ENCODE data around the gene MRPL49.

Gene MRPL49

GRCh38 chr11:65112546-65113360 is 9.4 kb upstream of the MRPL49 start:
- peak overlapping the region; percentile 24 to 69 (median 55); a peak in 20 of 22 replicates for H3K27ac ChIP-seq
- H3K36me3 ChIP-seq = peaks cover 22 to 43% (median 37%) of the 10 kb centered on the region in 11 experiments; a peak in 21 of 22 replicates
- peak overlapping the region; percentile 57 to 76 (median 66) for H3K4me3 ChIP-seq

GRCh38 chr11:65113361-65113756 is 8.8 kb upstream of the MRPL49 start:
- H3K9me3 ChIP-seq (replicated peaks in 1 of 11) = no peaks in the 10 kb centered on the region
- peaks cover 0 to 66% (median 42%) of the 10 kb centered on the region in 11 experiments; a peak in 20 of 22 replicates for H4K20me1 ChIP-seq
- peak overlapping the region; percentile 57 to 76 (median 66); a peak in 18 of 20 replicates for H3K4me3 ChIP-seq
- H3K27me3 ChIP-seq = no peaks in the 10 kb centered on the region
- H3K9ac ChIP-seq = peak overlapping the region; percentile 62 to 86 (median 76)
- TF ChIP-seq Cebpa-rat (IDR thresholded peaks at IDR 0.05) = no peak
- H3K4me1 ChIP-seq = peaks cover 45 to 77% (median 65%) of the 10 kb centered on the region in 10 experiments
- peak overlapping the region; percentile 95 to 100 (median 99) for H3K4me2 ChIP-seq
- H3K27ac ChIP-seq = peak overlapping the region in 8 of 11 experiments; percentile 40 to 69 (median 60); a peak in 14 of 22 replicates
- peaks cover 21 to 42% (median 37%) of the 10 kb centered on the region in 11 experiments for H3K36me3 ChIP-seq

More at GRCh38 chr11:65112546-65113360, 9.4 kb upstream of the MRPL49 start:
- H3K9ac ChIP-seq = peak overlapping the region; percentile 62 to 86 (median 76)
- no peak for TF ChIP-seq Cebpa-rat (IDR thresholded peaks at IDR 0.05)
- H3K4me2 ChIP-seq = peak overlapping the region; percentile 95 to 100 (median 99)
- H4K20me1 ChIP-seq = peaks cover 0 to 68% (median 38%) of the 10 kb centered on the region in 11 experiments; a peak in 19 of 22 replicates
- H3K4me1 ChIP-seq = peaks cover 41 to 72% (median 62%) of the 10 kb centered on the region in 10 experiments
- H3K27me3 ChIP-seq = no peaks in the 10 kb centered on the region
- no peaks in the 10 kb centered on the region for H3K9me3 ChIP-seq (replicated peaks in 1 of 11)

- Histone ChIP-seq H3K4me3 (peak overlapping the region in 1 of 10 experiments; percentile 70; a peak in 1 of 20 replicates), H3K27me3 (no peaks in the 10 kb centered on the region), H3K36me3 (peaks cover 21 to 42% (median 37%) of the 10 kb centered on the region in 11 experiments), H3K4me2 (peak overlapping the region; percentile 95 to 100 (median 99)), H4K20me1 (peaks cover 0 to 68% (median 47%) of the 10 kb centered on the region in 11 experiments; a peak in 20 of 22 replicates), H3K27ac (no peak overlapping the region), H3K4me1 (peaks cover 46 to 82% (median 66%) of the 10 kb centered on the region in 10 experiments), H3K9ac (peak overlapping the region in 6 of 11 experiments; percentile 75 to 82 (median 78); a peak in 6 of 22 replicates), H3K9me3 (replicated peaks in 1 of 11) (no peaks in the 10 kb centered on the region)
- TF ChIP-seq Cebpa-rat (IDR thresholded peaks at IDR 0.05) = no peak
Measured at GRCh38 chr11:65113839-65114238, 8.3 kb upstream of the MRPL49 start.

- Histone ChIP-seq H3K4me1 (peaks cover 50 to 90% (median 73%) of the 10 kb centered on the region in 10 experiments), H3K4me2 (0 out of 22 replicates have a peak overlapping the region, but pooled peaks of 2 of the 11 experiments have one; percentile 97 to 100)
Measured at GRCh38 chr11:65114538-65115171, 7.5 kb upstream of the MRPL49 start.

GRCh38 chr11:65115361-65116082 is 6.6 kb upstream of the MRPL49 start:
- H3K9me3 ChIP-seq (replicated peaks in 1 of 11) = no peaks in the 10 kb centered on the region
- peak overlapping the region in 10 of 11 experiments; percentile 87 to 92 (median 90); a peak in 16 of 22 replicates for H3K9ac ChIP-seq
- H4K20me1 ChIP-seq = peaks cover 0 to 72% (median 51%) of the 10 kb centered on the region in 11 experiments; a peak in 20 of 22 replicates
- peak overlapping the region in 4 of 10 experiments; percentile 82 to 88 (median 86); a peak in 4 of 20 replicates for H3K4me3 ChIP-seq
- TF ChIP-seq Cebpa-rat (IDR thresholded peaks at IDR 0.05) = no peak
- peaks cover 27 to 48% (median 41%) of the 10 kb centered on the region in 11 experiments for H3K36me3 ChIP-seq
- H3K27me3 ChIP-seq = no peaks in the 10 kb centered on the region
- H3K4me2 ChIP-seq = peak overlapping the region; percentile 91 to 100 (median 98); a peak in 21 of 22 replicates
- H3K4me1 ChIP-seq = peaks cover 57 to 91% (median 76%) of the 10 kb centered on the region in 10 experiments
- no peak overlapping the region for H3K27ac ChIP-seq

More at GRCh38 chr11:65114538-65115171, 7.5 kb upstream of the MRPL49 start:
- Histone ChIP-seq H3K36me3 (peaks cover 21 to 43% (median 37%) of the 10 kb centered on the region in 11 experiments), H3K9me3 (replicated peaks in 1 of 11) (no peaks in the 10 kb centered on the region), H3K27ac (no peak overlapping the region), H3K9ac (peak overlapping the region in 3 of 11 experiments; percentile 22 to 82 (median 78); a peak in 1 of 22 replicates), H3K27me3 (no peaks in the 10 kb centered on the region), H3K4me3 (no peak overlapping the region), H4K20me1 (peaks cover 0 to 71% (median 51%) of the 10 kb centered on the region in 11 experiments; a peak in 20 of 22 replicates)
- no peak for TF ChIP-seq Cebpa-rat (IDR thresholded peaks at IDR 0.05)

GRCh38 chr11:65116370-65117205 is 5.5 kb upstream of the MRPL49 start:
- H3K9ac ChIP-seq = peak overlapping the region; percentile 87 to 92 (median 90)
- no peaks in the 10 kb centered on the region for H3K27me3 ChIP-seq
- peaks cover 54 to 88% (median 73%) of the 10 kb centered on the region in 10 experiments for H3K4me1 ChIP-seq
- H3K27ac ChIP-seq = peak overlapping the region; percentile 74 to 90 (median 87)
- H3K4me2 ChIP-seq = peak overlapping the region; percentile 91 to 100 (median 98)
- TF ChIP-seq Cebpa-rat (IDR thresholded peaks at IDR 0.05) = no peak
- peaks cover 0 to 73% (median 43%) of the 10 kb centered on the region in 11 experiments; a peak in 17 of 22 replicates for H4K20me1 ChIP-seq
- no peaks in the 10 kb centered on the region for H3K9me3 ChIP-seq (replicated peaks in 1 of 11)
- peaks cover 34 to 57% (median 49%) of the 10 kb centered on the region in 11 experiments for H3K36me3 ChIP-seq
- peak overlapping the region; percentile 73 to 94 (median 87) for H3K4me3 ChIP-seq
